Loucy (cell line): ENCODE results near the gene ATG4B.

Experiments used
- CTCF ChIP-seq: fragments of 200-600 bp; sonication (generic); conservative IDR thresholded peaks from 2 replicates; pipeline ENCODE4 v1.5.1; 2014; ENCODE audit warnings: mild to moderate bottlenecking, antibody characterized with exemption, low read length
- EZH2phosphoT487 ChIP-seq: fragments of 200-600 bp; IDR thresholded peaks from 2 replicates; pipeline ENCODE4 v1.6.1; 2018; ENCODE audit warnings: antibody characterized with exemption, mild to moderate bottlenecking, moderate library complexity, borderline replicate concordance

- TF ChIP-seq CTCF (no peak), EZH2phosphoT487 (no peak)
Measured at GRCh38 chr2:241676665-241677064, 39.2 kb downstream of the ATG4B start.
